ENCODE measurements around the gene MTCH1.

Gene MTCH1

DNA sequence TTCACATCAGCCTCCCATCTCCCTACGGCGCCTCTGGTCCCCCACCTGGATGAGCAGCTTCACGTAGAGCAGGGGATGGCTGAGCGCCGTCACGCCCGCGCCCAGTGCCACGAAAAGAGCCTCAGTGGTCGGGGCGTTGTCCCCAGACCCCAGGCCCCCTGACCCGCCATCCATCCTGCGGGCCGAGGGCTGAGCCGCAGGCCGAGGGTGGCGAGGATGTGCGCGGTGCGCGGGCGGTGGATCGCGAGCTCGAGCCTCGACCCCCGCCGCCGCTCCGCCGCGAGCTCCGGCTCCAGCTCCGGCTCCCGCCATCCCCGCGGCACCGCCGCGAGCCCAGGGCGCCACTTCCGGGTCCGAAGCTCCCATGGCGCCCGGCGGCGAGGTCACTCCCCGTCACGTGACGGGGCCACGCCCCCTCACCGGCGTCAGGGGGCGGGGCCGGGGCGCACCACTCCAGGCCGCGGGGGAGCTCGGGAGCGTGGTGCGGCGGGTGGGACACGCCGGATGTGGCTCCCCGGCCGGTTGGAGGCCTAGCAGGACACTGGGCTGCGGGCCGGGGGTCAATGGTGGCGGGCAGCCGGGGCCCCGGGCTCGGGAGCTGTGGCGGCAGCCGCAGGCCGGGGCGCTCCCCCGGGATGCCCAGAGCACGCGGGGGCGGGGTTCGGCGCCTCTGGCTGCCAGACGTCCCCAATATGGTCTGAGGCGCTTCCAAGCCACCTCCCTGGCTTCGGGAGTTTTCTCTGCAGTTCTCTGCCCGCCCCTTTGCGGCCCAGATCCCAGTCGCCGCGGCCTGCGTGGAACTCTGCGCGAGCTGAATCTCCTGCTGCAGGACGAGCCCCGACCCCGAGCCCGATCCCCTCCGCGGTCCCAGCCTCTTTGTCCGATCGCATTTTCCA lies at the start of gene MTCH1:
TSS of gene MTCH1 (minus strand) at position 389 of the 896 bp plus-strand sequence. CDS start at position 366, 23 bp downstream.
- peak; percentile 72 to 84 (median 75) for DNase-seq (ENCODE audit: low read depth in 3 of 3)

DNA sequence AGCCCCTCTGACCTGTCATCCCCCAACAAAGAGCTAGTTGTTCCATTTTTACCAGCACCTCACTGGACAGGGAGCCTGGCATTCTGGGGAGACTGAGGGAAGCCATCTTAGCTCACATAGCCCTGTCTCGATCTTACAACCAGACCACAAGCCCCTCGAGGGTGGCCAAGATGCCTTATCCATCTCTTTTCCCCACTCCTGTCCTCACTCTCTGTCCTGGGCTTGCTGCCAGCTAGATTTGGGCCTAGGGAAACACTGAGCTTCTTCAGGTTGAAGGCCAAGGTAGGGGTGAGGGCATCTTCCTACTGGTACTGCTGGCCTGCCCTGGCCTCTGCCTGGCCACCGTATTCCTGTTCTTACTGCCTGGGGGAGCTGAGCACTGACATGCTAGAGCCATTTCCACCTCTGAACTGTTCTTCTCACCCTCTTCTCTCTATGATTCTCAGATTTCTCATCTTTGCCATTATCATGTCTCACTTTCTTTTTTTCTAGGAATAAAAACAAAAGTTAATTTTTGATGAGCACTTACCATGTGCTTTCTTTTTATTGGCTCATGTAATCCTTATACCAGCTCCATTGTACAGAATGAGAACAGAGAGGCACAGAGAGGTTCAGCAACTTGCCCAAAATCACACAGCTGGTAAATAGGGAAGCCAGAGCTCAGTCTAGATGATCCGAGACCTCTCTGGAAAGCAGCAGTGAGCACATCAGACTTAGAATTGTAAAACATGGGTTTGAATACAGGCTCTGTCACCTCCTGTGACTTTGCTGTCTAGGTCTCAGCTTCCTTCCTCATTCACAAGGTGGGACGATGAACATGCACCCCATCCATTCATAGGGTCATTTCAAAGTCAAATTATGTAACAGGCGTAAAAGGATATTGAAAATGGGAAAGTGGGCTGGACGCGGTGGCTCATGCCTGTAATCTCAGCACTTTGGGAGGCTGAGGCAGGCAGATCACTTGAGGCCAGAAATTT lies 48.1 kb upstream of the MTCH1 start:
- no peak for DNase-seq (ENCODE audit: low read depth in 3 of 3)

DNA sequence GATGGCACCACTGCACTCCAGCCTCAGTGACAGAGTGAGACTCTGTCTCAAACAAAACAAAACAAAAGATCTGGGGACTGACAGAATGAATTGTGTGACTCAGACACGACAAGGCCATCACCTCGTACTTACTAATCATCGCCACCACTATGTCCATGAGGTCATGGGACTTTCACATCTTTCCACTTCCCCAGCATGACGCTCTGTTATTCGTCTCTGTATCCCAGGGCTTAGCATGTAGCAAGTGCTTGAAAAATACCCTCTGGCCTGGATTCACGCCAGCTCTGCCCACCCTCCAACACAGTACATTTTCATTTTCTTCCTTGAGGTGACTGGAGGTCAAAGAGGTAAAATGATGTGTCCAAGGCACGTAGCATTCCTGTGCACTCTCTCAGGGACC lies 47.3 kb upstream of the MTCH1 start:
- DNase-seq (ENCODE audit: low read depth in 3 of 3): peak in 1 of 3 experiments; percentile 45

DNA sequence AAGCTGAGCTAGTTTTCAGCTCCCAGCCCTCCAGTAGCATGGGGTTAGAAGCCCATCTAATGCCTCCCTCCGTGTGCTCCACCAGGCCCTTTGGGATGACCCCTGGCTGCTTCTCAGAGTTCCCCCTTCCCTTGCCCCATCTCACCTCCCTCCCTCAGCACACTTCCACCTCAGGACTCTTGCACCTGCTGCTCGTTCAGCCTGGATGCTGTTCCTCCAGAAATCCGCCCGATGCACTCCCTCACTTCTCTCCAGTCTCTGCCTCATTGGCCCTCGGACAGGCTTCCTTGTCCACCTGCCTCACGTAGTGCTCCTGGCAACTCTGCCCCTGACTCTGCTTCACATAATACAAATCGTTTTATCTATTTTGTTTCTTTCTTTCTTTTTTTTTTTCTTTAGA lies 46.2 kb upstream of the MTCH1 start:
- DNase-seq (ENCODE audit: low read depth in 3 of 3): no peak

DNA sequence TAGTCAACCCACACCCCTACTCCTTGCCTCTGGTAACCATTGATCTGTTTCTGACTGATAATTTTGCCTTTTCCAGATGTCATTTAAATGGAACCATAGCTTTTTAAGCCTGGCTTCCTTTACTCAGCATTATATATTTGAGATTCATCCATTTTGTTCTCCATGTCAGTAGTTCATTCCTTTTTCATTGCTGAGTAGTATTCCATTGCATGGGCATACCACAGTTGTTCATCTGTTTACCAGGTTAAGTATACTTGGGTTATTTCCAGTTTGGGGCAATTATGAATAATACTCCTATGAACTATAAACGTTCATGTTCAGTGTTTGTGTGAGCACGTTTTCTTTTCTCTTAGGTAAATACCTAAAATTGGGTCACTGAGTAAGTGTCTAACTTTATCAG lies 44.6 kb upstream of the MTCH1 start:
- no peak for DNase-seq (ENCODE audit: low read depth in 3 of 3)

GRCh38 chr6:37029249-37029971 lies 43.4 kb upstream of the MTCH1 start:
- DNase-seq (ENCODE audit: low read depth in 3 of 3): no peak

DNA sequence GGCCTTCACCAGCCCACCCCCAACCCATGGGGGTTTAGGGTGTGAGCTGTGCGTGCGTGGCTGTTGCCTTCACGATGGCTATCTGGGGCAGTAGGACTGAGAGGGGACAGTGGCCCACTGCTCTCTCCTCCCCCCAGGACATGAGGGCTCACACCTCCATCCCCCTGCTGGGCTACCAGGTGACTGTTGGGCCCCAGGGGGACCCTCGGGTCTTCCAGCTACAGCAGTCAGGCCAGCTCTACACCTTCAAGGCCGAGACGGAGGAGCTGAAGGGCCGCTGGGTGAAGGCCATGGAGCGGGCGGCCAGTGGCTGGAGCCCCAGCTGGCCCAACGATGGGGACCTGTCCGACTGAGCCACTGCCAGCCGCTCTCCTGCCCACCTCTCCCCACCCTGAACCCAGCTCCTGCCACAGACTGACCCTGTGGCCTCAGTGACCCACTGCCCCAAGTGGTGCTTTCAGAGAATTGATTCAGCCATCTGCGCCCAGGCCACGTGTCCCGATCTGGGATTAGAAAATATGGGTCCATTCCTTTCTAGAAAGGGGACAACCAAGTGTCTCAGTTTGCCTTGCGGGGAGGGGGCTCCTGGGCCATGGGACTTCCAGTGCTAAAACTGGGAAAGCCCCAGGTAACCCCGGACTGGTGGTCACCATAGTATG lies 41.9 kb upstream of the MTCH1 start:
- DNase-seq (ENCODE audit: low read depth in 3 of 3): no peak

GRCh38 chr6:37027036-37027720 lies 41.2 kb upstream of the MTCH1 start:
- DNase-seq (ENCODE audit: low read depth in 3 of 3): no peak

GRCh38 chr6:37025621-37026466 lies 39.8 kb upstream of the MTCH1 start:
- DNase-seq (ENCODE audit: low read depth in 3 of 3): no peak

DNA sequence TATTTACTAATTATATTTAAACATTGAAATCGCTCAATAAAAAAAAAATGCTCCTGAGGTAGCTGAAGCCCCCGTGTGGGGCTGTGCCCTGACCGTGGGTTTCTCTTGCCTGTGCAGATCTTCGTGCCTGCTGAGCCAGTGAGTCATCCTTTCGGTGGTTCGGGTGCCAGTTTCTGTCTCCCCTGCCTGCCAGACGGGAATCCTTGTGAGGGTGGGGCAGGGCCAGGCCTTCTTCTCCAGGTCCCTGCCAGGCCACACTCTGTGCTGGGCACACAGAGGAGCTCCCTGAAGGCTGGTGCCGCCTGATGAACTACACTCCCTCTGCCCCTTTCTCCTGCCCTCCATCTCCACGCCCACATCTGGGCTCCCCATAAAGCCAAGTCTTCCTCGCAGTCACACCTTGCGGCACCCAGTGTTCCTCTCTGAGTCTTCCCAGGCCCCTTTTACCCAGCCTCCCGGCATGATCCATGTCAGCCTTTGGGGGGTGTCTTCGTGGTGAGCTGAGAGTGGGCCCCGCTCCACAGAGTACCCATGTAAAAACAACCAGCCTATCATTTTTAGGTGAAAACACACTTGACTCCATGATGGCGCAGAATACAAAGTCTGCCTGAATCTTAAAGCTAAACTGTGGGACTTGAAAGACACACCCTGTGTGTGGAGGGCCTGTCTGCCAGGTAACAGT lies 38.8 kb upstream of the MTCH1 start:
- DNase-seq (ENCODE audit: low read depth in 3 of 3): peak in 2 of 3 experiments; percentile 18 to 59

GRCh38 chr6:37022135-37022863 lies 36.3 kb upstream of the MTCH1 start:
- DNase-seq (ENCODE audit: low read depth in 3 of 3): no peak

- DNase-seq (ENCODE audit: low read depth in 3 of 3): peak; percentile 24 to 61 (median 50)
Observed at GRCh38 chr6:37021356-37022129, 35.5 kb upstream of the MTCH1 start.

GRCh38 chr6:37020812-37021211 lies 34.8 kb upstream of the MTCH1 start:
- no peak for DNase-seq (ENCODE audit: low read depth in 3 of 3)

DNA sequence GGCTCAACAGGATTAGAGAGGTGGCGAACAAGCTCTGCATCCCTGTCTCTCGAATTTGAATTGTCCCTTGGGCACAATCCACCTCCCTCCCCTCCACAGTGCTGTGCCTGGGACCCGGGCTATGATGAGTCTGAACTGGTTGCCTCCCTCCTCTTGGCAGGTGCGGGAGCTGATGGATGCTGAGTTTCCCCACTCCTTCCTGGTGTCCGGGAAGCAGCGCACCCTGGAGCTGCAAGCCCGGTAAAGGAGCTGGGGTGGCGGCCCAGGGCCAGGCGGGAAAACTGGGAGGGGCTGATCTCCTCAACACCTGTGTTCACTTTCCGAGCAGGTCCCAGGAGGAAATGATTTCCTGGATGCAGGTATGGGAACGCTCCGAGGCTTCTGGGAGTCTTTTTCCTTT lies 34.4 kb upstream of the MTCH1 start:
- no peak for DNase-seq (ENCODE audit: low read depth in 3 of 3)

- DNase-seq (ENCODE audit: low read depth in 3 of 3): no peak
Observed at GRCh38 chr6:37019065-37019450, 33.1 kb upstream of the MTCH1 start.

DNA sequence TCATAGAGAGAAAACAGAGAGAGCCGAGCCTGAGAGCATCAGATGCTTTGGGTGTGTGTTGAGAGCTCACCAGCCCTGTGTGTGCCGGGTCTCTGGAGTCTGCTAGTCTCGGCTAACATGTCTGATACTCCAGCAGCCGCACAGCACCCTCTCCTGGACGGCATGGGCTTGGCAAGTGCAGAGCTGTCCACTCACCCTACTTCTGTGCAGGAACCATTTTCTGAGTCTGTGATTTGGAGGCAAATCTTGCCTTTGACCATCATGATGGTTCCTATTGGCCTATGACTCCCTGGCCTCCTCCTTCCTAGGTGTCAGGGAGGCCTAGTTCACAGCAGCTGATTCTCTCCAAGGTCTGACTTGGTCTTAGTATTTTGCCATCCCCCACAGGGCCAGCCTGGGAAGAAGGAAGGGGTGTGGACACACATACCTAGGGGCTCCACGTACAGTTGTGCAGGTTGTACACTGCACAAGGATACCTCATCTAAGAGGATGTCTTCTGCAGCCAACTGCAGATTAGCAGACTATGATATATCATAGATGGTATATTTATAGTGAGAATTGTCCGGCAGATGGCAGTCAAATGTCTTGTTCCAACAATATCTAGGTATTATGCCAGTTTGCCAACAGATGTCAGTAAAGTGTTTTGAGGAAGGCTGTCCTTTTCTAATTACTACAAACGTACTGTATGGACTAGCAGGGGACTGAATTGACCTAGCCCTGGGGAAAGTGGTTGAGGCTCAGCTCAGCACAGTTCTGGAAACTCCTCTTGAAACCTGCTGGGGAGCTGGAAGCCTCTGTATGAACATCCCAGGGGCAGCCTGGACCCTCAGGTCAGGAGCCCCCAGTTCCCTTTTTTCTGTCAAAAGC lies 32.4 kb upstream of the MTCH1 start:
- peak; percentile 66 to 91 (median 82) for DNase-seq (ENCODE audit: low read depth in 3 of 3)

Data from stimulated activated CD4-positive, alpha-beta T cell treated with anti-CD3 and anti-CD28 coated beads, TNF-alpha, amount 100 ng/mL, for 24 hours (primary cell).